OCI-LY1 (cell line): Measurements from ENCODE around the gene AFF4.

Experiments
- CTCF ChIP-seq: fragments of 200-600 bp; sonication (generic), shearing (Covaris generic); IDR thresholded peaks from 2 replicates; pipeline ENCODE4 v1.5.1; 2017; ENCODE audit warnings: mild to moderate bottlenecking, antibody characterized with exemption, low read length, moderate library complexity, mixed read lengths
- EZH2 ChIP-seq: fragments of 200-600 bp; sonication (generic), shearing (Covaris generic); IDR thresholded peaks from 2 replicates; pipeline ENCODE4 v1.8.0; 2017; ENCODE audit warnings: borderline replicate concordance, mixed run types, mild to moderate bottlenecking, antibody characterized with exemption, low read length, moderate library complexity, mixed read lengths

- TF ChIP-seq CTCF, result no peak
- no peak for TF ChIP-seq EZH2
Measured at GRCh38 chr5:132898094-132898493, 65.3 kb downstream of the AFF4 start.
